UCSD-AML1 (cell line): ENCODE measurements around the gene VENTX.

Experiments used
- DNase-seq: peaks from one replicate; lab custom pipeline; 2025; ENCODE audit not compliant: unreplicated experiment; lab: John Stamatoyannopoulos, UW

The VENTX gene, protein sequence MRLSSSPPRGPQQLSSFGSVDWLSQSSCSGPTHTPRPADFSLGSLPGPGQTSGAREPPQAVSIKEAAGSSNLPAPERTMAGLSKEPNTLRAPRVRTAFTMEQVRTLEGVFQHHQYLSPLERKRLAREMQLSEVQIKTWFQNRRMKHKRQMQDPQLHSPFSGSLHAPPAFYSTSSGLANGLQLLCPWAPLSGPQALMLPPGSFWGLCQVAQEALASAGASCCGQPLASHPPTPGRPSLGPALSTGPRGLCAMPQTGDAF

DNA sequence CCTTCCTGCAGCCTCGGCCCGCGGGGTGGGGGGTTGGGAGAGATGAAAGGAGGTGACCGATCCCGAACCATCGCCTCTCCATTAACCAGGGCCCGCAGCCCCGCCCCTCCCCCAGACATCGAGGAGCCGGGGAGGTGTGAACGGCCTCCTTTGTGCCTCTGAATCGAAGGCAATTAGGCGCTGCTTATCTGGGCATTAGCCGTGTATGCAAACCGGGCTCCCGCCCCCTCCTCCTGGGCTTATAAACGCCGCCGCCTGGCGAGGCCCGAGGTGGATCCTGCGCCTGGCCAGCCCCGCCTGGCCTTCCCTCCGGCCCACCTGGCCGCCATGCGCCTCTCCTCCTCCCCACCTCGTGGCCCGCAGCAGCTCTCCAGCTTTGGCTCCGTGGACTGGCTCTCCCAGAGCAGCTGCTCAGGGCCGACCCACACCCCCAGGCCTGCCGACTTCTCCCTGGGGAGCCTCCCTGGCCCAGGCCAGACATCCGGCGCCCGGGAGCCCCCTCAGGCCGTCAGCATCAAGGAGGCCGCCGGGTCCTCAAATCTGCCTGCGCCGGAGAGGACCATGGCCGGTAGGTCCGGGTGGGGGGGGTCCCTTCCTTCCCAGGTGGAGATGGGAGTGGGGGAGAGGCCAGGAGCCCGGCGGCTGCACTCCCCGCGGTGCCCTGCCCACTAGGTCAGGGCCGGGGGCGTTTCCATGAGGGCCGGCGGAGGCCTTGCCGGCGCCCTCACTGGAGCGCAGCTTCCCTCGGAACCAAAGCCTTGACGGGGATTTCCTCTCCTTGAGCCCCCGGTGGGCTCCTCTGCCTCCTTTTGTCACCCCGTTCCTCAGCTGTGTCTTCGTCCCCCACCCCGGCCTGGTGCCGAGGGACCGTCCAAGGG is at the start of gene VENTX:
VENTX (plus strand) TSS at position 268 of the 878 bp plus-strand sequence; CDS start at position 328, 60 bp downstream.
- DNase-seq = no peak

DNA sequence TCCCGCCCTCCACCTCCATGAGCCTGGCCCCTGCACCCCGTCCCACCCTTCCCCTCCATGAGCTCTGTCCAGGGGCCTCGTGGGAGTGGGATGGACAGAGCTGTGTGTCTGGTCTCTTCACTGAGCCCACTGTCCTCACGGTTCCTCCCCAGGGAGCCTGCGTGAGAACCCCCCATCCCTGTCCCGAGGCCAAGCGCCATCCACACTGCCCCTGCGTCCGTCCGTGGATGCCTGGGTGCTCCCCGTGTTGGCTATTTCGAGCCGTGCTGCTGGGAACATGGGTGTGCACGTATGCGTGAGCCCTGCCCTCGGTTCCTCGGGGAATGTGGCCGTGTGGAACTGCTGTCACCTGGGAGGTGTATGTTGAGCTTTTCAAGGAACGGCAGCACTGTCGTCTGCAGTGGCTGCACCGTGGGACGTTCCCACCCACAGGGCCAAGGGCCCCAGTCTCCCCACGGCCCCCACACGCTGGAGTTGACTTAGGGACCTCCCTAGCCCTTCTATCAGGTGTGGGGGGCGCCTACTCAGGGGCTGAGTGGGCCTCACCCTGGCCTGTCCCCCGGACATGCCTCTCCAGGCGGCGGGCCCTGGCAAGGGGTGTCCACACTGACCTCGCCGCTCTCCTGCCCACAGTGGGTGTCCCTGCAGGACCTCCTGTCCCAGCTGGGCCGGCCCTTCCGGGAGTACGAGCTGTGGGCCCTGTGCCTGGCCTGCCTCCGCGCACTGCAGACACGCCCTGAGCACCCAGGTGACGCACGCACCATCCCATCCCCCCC is 49.6 kb upstream of the VENTX start:
- DNase-seq = no peak

DNA sequence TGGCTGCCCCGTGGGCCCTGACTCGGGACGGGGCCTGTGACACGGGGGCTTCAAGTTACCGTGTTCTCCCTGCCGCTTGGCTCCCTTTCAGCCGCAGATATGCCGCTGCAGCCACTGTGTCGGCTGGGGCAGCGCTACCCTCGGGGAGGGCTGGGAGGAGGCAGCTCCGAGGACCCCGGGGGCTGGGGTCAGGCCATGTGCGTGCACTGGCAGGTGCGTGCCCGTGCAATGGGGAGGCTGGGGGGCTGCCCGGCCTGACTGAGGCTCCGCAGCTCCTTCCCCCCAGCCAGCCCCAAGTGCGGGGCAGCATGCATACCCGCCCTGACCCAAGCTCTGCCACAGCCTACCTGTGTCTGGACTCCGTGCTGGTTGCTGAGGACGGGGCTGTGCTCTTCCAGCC is 48.4 kb upstream of the VENTX start:
- no peak for DNase-seq

DNA sequence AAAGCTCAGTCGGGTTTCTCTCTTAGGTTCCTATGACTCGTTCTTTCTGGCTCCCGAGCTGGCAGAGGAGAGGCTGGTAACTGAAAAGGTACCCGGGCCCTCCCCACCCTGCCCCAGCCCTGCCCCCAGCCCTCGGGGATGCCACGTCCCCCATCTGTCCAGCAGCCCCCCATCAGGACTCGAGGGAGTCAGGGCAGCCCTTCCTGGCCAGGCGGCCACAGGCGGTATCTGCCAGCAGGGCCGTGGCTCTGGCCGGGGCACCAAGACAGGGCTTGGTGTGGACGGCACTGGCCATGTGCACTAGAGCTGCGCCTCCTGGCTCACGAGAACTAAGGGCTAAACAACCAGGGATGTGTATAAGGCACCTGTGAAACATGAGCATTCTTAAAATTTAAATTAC is 47.9 kb upstream of the VENTX start:
- no peak for DNase-seq

DNA sequence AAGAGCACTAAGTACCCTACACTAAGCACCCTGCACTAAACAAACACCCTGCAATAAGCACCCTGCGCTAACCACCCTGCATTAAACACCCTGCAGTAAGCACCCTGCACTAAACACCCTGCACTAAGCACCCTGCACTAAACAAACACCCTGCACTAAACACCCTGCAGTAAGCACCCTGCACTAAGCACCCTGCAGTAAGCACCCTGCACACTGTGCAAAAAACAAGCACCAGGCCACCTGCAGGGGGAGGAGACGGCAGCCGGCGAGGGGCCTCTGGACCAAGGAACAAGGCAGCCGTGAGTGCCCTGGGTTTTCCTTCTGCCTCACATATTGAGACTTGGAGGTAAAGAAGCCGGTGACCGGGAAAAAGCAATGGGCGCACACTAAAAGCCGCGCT is 47.4 kb upstream of the VENTX start:
- DNase-seq = no peak

DNA sequence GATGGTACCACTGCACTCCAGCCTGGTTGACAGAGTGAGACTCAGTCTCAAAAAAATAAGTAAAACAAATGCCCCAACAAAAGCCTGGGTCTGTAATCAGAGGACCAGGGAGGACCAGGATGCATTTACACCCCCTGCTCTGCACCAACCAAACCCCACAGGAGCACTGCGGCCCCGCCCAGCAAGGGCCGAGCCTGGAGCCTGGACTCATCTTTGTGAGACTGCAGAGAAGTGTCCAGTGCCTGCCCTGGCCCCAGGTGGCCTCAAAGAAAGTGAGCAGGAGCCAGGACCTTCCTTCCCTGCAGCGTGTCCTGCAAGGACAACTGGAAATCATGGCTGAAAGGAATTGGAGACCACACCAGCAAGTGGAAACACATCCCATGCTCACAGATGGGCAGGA is 46.0 kb upstream of the VENTX start:
- DNase-seq = no peak

DNA sequence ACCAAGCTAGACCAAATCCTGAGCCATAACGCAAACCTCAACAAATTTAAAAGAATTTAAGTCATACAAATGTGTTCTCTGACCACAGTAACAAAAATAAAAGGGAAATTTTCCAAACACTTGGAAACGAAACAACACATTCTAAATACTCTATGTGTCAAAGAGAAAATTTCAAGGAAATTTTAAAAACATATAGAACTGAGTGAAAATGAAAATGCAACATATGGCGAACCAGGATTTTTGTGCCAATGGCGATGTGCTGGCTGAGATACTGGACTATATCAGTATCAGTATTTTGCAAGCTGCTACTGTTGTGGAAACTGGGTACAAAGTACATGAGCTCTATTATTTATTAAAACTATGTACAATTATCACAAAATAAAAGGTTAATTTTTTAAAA is 43.5 kb upstream of the VENTX start:
- no peak for DNase-seq

DNA sequence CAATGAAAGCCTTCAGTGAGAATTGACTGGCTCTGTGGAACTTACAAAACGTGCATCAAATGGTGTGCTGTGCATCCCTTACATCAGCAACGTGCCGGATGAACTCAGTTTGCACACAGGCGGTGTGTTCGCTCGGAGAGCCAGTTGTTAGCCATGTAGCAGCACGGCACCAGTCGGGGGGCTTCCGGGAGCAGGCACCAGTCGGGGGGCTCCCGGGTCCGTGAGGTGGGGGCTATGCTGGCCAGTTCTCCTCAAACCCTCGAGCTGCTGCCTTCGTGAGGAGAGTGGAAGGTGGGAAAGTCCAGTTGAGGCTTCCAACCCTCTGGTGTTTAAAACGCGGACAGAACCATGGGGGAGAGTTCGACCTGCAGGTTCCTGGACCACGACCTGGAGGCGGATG is 42.6 kb upstream of the VENTX start:
- DNase-seq = no peak

DNA sequence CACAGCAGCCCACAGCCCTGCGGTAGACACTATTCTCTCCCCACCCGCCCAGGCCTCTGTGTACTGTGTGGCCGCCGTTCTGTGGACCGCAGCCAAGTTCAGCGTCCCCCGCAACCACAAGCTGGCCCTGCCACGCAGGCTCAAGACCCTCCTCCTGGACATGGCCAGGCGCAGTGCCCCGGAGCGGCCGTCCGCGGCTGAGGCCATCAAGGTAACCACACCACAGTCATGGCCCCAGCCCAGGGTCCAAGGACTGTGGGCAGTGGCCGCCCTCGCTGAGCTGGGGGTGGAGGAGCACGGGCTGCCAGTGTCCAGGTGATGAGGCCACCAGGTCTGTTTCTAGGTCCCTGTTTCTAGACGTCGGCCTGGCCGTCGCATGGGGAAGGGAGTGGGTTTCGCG is 42.0 kb upstream of the VENTX start:
- DNase-seq = no peak

DNA sequence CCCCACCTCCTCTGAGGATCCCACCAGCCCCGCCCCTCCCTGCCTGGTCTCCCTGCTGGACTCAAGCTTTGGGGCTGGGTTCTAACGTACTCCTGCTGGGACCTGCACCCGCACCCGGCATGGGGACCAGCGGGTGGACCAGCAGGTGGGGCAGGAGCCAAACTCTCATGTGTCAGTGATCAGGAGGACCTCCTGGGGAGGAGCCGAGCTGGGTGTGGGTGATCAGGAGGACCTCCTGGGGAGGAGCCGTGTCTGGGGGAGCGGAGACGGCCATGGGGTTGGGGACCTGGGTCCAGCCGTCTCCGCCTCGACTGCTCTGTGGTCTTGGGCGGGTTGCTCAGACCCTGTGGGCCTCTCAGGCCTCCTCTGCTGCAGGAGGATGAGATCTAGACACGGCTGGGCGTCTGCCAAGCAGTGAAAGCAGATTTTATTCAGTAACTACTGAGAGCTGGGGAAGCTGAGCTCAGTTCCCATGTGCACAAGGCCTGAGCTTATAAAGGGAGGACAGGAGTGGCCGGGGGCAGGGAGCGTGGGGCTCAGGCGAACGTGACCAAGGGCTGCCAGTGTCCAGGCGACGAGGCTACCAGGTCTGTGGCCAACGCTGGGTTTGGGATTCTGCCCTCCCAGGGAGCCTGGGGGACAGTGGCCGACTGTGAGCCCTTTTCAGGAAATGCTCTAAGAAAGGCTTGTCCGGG is 41.3 kb upstream of the VENTX start:
- DNase-seq = no peak

DNA sequence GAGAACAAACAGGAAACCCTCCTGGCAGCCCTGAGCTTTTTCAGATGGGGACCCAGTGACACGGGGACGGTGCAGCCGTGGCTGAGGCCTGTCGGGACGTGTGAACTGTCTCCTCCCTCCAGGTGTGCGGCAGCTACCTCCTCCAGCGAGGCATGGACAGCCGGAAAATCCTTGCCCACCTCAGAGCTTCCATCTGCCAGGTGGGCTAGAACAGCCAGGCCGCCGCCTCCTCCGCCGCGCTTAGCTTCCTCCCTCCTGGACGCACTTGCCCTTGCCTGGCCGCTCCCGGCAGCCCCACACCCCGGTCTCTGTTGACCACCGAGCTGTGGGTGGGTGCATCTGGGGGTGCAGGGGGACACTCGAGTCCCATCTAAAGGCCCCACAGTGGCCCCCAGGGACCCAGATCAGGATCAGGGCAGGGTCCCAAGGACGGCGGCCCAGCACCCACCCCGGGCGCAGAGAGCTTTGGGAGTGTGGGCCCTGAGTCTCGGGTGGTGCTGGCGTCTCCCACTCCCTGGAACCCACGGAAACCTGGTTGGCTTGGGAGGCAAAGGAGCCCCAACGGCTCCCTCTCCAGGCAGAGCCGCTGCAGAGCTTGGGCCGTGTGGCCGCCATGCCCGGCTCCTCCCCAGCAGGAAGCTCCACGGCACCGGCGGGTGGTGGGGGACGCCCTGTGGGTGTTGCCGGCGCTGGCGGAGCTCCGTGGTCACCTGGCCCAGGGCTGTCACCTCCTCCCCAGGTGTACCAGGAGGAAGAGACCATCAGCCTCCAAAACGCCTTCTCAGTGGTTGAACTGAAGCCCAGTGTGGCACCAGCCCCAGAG is 40.5 kb upstream of the VENTX start:
- DNase-seq = no peak

DNA sequence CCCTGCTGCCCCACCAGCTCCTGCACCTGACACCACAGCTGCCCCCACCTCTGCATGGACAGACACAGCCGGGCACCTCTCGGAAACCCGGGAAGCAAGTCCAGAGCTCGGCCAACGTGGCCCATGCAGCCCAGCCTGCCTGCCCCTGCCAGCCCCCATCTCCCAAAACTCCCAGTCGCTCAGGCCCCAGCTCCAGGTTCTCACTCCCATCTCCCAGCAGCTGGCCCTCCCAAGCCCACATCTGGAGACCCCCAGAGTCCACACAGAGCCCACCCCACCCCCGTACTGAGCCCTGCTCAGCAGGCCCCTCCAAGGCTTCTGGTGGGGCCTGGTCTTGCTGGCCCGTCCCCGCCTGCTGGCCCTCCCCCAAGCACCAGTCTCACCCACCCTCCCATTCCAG is 39.9 kb upstream of the VENTX start:
- DNase-seq = no peak

DNA sequence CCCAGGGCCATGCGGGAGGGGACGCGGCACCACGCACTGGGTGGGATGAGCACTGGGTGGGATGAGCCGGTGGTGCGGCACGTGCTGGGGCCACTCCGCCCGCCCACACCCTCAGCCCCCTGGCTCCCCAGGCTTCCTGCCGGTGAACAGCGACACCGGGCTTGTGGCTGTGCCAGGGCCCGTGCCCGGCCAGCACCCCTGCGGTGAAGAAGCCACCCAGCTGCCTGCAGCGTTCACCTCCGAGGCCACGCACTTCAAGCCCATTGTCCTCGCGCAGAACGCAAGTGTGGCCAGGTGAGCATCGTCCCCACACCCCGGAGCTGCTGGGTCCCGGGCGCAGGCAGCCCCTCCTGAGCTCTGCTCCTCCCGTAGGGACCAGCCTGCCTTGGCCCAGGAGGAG is 39.4 kb upstream of the VENTX start:
- DNase-seq = no peak

DNA sequence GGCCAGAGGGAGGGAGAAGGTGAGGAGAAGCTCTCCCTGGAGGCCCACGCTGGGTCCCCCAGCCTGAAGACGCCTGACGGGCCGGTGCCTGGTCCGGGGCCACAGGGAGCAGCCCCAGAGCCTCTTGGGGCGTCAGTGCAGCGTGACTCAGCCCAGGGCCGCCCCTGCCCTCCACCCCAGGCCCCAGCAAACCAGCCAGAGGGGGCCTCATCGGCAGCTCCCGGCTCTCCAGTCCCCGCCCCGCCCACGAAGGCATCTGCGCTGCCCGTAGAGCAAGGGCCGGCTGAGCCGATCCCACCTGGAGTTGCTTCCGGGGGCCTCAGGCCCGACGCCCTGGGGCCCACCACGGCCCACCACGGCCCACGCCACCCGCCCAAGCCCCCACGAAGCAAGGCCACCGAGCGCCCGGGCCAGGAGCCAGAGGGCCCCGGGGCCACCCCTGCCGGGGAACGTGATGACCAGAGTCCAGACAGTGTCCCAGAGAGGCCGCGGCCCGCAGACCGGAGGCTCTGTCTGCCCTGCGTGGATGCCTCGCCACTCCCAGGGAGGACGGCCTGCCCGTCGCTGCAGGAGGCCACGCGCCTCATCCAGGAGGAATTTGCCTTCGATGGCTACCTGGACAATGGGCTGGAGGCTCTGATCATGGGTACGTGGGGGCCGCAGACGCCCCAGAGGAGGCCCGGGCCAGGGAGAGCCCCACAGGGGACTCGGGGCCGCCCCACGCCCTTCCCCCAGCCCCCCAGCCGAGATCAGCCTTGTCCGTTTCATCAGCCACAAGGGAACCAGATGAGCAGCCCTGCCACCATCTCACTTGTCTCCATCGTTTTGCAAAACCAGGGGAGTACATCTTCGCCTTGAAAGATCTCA is 38.8 kb upstream of the VENTX start:
- DNase-seq = no peak

DNA sequence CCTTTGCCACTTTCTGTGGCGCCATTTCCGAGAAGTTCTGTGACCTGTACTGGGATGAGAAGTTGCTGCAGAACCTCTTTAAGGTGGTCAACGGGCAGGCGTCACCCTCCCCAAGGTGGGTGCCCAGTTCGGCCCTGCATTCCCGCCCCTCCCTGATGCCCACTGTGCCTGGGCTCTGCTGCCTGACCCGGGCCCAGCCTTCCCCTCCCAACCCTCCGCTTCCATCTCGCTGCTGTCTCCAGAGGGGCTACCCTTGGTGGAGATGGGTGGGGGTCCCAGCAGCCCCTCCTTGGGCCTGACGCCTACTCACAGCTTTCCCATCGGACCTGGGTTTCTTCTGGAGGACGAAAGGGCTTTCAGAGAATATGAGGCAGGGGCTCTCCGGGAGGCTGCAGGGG is 38.2 kb upstream of the VENTX start:
- no peak for DNase-seq

DNA sequence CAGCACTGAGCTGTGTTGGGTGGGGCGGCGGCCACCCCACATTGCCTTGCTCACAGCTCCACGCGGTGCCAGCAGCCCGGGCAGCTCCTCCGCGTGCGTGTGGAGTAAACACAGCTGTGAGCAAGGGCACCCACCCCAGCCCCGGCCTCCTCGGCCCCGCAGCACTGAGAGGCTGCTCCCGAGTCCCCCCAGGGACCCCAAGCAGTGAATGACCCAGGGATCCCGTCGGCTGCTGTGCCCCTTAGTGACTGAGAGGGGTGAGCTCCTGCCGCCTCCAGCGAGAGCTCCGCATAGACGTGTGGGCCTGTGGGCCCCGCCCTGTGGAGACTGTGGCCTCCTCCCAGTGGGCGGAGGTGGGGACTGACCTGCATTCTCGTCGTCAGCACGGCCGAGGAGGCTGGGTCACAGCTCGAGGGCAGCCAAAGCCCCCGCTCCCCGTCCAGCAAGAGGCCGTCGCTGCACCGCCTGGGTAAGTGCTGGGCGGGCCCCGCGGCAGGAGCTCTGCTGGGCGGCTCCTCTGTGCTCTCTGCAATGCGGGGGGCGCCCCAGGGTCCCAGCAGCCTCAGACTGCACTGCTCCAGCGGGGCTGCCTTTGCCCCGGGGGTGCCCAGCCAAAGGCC is 37.6 kb upstream of the VENTX start:
- no peak for DNase-seq

DNA sequence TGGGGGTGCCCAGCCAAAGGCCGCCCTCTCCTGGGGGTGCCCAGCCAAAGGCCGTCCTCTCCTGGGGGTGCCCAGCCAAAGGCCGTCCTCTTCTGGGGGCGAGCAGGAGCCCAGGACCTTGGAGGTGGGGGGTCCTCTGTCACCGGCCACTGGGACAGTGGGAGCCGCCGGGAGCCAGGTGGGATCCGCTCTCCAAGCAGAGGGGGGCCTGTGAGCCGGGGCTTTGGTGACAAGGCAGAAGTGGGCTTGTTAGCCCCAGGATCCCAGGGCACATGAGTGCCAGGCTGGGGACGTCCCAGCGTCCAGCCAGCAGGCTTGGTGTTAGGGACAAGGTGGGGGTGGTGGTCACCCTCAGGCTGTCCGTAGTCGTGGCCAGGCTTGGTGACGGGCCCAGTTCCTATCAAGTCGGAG is 37.0 kb upstream of the VENTX start:
- no peak for DNase-seq

DNA sequence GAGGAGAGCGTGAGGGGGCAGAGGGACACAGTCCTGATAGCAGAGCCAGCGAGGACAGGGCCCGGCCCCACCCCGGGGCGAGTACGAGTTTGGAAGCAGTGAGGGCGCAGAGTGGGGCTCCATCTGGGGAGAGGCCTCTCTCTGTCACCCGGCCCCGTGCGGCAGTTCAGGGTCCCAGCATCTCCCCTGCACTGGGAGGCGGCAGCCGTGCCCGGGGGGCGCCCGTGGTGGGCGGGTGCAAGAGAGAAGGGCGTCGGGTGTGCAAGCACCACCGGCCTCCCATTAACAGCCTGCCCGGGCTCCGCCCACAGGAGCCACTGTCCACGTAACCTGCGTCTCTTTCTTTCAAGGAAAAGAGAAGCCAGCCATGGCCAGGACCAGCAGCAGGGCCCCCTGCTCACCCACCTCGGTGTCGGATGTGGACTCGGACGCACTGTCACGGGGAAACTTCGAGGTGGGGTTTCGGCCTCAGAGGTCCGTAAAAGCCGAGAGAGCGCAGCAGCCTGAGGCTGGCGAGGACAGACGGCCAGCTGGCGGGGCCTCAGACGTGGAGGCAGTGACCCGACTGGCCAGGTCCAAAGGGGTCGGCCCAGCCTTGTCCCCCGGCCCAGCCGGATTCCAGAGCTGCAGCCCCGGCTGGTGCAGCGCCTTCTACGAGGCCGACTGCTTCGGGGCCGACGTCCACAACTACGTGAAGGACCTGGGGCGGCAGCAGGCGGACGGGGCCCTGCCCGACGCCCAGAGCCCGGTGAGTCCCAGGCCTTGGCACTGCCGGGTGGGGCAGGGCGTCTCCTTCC is 36.3 kb upstream of the VENTX start:
- no peak for DNase-seq
